ENCODE results near the gene CLDN17.

The CLDN17 gene

DNA sequence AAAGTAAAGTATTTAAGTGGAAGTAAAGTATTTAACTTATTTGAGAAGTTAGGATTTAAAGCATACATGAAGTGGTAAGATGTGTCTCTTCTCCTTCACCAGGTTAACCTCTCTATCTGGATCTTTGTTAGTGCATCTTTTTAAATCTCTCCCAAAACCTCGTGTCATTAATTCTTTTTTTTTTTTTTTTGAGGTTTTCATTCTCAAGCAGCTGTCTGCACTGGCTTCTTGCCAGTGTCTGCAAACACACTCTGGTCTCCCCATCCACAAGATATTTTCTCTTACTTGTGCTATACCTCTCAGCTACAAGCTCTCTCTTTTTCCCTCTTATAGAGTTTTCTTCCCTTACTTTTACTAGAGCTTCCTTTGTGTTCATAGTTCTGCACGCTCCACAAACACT, 49.0 kb downstream of the CLDN17 start:
- DNase-seq (ENCODE audit: low spot score): no peak

DNA sequence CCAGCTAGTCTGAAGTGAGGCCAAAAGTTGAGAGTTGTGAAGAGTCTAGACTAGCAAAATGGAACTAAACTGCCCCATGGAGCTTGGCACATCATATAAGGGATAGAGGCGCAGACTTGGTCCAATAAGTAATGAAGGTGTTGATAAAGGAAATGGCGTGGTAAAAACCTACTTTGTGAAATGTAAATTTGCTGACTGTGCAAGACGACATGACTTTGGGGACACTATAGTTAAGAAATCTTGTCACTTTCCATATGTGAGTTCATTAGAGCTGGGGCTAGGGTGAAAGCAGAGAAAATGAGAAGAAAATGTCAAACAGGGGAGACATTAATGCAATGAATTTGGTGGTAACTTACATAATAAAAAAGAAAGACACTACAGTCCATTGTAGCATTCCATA, 50.1 kb downstream of the CLDN17 start:
- DNase-seq (ENCODE audit: low spot score): no peak
